ENCODE data around the gene FOLR1.

FOLR1 gene

GRCh38 chr11:72234920-72235319, 43.0 kb downstream of the FOLR1 start:
- no peak overlapping the region for H3K4me3 ChIP-seq (ENCODE audit: control insufficient read depth, low read depth, low read length)
- DNase-seq (ENCODE audit: low read depth), result no peak
- no peak for TF ChIP-seq CTCF (conservative IDR thresholded peaks at IDR 0.05; ENCODE audit: control insufficient read depth, insufficient read depth, low read depth, low read length)

DNA sequence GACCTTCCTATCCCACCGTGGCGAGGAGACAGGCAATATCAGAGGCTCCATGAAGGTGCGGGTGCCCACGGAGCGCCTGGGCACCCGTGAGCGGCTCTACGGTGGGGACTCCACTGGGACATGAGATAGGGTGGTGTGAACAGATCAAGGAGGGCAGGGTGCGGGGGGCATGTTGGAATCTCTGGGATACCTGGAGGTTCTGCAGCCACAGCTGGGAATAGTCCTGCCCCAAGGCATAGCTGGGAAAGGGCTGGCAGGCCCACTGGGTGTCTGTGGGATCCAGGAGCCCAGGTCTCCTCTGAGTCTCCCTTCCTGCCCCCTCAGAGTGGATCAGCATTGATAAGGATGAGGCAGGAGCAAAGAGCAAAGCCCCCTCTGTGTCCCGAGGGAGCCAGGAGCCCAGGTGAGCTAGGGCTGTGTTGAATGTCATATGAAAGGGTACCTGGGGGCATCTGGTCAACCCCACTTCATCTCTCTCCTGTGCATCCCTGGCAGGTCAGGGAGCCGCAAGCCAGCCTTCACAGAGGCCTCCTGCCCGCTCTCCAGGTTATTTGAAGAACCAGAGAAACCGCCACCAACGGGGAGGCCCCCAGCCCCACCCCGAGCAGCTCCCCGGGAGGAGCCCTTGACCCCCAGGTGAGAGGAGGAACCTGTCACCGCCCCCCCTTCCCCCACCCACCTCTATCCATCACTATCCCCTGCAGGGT, 43.6 kb downstream of the FOLR1 start:
- no peak overlapping the region for H3K4me3 ChIP-seq (ENCODE audit: control insufficient read depth, low read depth, low read length)
- TF ChIP-seq CTCF (conservative IDR thresholded peaks at IDR 0.05; ENCODE audit: control insufficient read depth, insufficient read depth, low read depth, low read length), result no peak
- no peak for DNase-seq (ENCODE audit: low read depth)

GRCh38 chr11:72236083-72236697, 44.2 kb downstream of the FOLR1 start:
- H3K4me3 ChIP-seq (ENCODE audit: control insufficient read depth, low read depth, low read length), result no peak overlapping the region
- no peak for TF ChIP-seq CTCF (conservative IDR thresholded peaks at IDR 0.05; ENCODE audit: control insufficient read depth, insufficient read depth, low read depth, low read length)
- DNase-seq (ENCODE audit: low read depth), result no peak

DNA sequence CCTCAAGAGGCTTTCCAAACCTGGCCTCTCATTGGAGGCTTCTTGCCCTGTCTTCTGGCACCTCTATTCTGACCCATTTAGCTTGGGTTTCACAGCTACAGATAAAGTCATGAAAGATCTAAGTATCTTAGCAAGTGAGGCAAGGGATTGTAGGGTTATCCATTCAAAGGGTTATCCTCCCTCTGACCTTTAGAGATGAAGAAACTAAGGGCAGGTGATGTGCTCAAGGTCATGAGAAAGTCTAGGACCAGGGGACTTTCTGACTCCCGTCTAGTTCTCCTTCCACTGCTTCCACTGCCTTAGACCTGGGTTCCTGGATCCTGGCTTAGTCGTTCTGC, 44.8 kb downstream of the FOLR1 start:
- no peak for DNase-seq (ENCODE audit: low read depth)
- H3K4me3 ChIP-seq (ENCODE audit: control insufficient read depth, low read depth, low read length), result no peak overlapping the region
- TF ChIP-seq CTCF (conservative IDR thresholded peaks at IDR 0.05; ENCODE audit: control insufficient read depth, insufficient read depth, low read depth, low read length), result no peak

- DNase-seq (ENCODE audit: low read depth), result no peak
- no peak for TF ChIP-seq CTCF (conservative IDR thresholded peaks at IDR 0.05; ENCODE audit: control insufficient read depth, insufficient read depth, low read depth, low read length)
- H3K4me3 ChIP-seq (ENCODE audit: control insufficient read depth, low read depth, low read length), result no peak overlapping the region
Measured at GRCh38 chr11:72237112-72237931, 45.4 kb downstream of the FOLR1 start.

- DNase-seq (ENCODE audit: low read depth), result peak; percentile 77
- peak; percentile 77 for TF ChIP-seq CTCF (conservative IDR thresholded peaks at IDR 0.05; ENCODE audit: control insufficient read depth, insufficient read depth, low read depth, low read length)
Measured at GRCh38 chr11:72238040-72238450, 46.1 kb downstream of the FOLR1 start.

More at GRCh38 chr11:72238040-72238450, 46.1 kb downstream of the FOLR1 start:
- no peak overlapping the region for H3K4me3 ChIP-seq (ENCODE audit: control insufficient read depth, low read depth, low read length)
